Neutrophil (primary cell): ENCODE results near the gene MYL9.

Experiments
- H3K27ac ChIP-seq: fragments of 200-600 bp; sonication (generic); 2 replicates; pipeline ENCODE4 v1.5.1; 2016; ENCODE audit warnings: mild to moderate bottlenecking, moderate library complexity
- H3K27me3 ChIP-seq: fragments of 200-600 bp; sonication (generic); 2 replicates; pipeline ENCODE4 v1.6.0; 2016; ENCODE audit warnings: mild to moderate bottlenecking
- H3K36me3 ChIP-seq: fragments of 200-600 bp; sonication (generic); 2 replicates; pipeline ENCODE4 v1.5.1; 2017
- H3K4me1 ChIP-seq, 2 experiments: fragments of 200-600 bp in 1 of 2; sonication (generic) in 1 of 2; 1 replicate in 1 of 2; 2 replicates in 1 of 2; pipeline versions ENCODE4 v1.5.1 to v1.6.1; 2013 to 2016; ENCODE audit warnings: low read depth in 1 of 2, low read length in 1 of 2, mild to moderate bottlenecking in 1 of 2, moderate library complexity in 1 of 2; ENCODE audit not compliant: control insufficient read depth in 1 of 2, insufficient read depth in 1 of 2
- H3K4me3 ChIP-seq, 2 experiments: fragments of 200-600 bp in 1 of 2; sonication (generic) in 1 of 2; 1 replicate in 1 of 2; 2 replicates in 1 of 2; pipeline ENCODE4 v1.5.1; 2013 to 2016; ENCODE audit warnings: low read depth in 1 of 2, low read length in 1 of 2, mild to moderate bottlenecking in 1 of 2, moderate library complexity in 1 of 2
- H3K9me3 ChIP-seq: fragments of 200-600 bp; sonication (generic); 2 replicates; pipeline ENCODE4 v1.5.1; 2016
- CTCF ChIP-seq: fragments of 200-600 bp; sonication (generic); IDR thresholded peaks from 2 replicates; pipeline ENCODE4 v1.5.1; 2016; ENCODE audit warnings: antibody characterized with exemption

The MYL9 gene

GRCh38 chr20:36528176-36528874 lies 13.0 kb upstream of the MYL9 start:
- H3K4me3 ChIP-seq = no peak overlapping the region
- no peak overlapping the region for H3K27ac ChIP-seq
- no peaks in the 10 kb centered on the region for H3K9me3 ChIP-seq
- no peak for TF ChIP-seq CTCF
- H3K36me3 ChIP-seq = peaks cover 47% of the 10 kb centered on the region
- no peaks in the 10 kb centered on the region for H3K27me3 ChIP-seq
- no peaks in the 10 kb centered on the region for H3K4me1 ChIP-seq

DNA sequence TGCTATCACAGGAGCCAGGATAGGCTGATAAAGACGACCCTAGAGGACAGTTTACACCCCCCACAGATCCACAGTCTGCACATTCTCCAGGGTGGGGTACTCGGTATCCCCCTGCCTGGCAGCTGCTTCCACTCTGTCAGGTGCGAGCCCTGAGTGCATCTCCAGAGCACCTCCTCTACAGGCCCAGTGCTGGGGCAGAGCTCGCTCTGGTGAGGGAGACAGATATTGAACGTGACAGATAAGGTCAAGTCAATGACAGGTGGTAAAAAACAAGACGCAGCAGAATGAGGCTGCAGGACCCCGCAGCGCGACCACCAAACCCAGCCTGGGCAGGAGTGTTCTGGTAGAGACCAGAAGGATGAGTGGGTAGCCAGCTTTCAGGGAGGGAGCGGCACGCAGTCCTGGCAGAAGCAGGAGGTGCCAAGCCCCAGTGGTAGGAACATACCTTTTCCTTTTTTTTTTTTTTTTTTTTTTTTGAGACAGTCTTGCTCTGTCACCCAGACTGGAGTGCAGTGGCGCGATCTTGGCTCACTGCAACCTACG lies 12.4 kb upstream of the MYL9 start:
- Histone ChIP-seq H3K4me3 (no peak overlapping the region), H3K27ac (no peak overlapping the region), H3K4me1 (no peaks in the 10 kb centered on the region), H3K36me3 (peaks cover 44% of the 10 kb centered on the region), H3K27me3 (no peaks in the 10 kb centered on the region), H3K9me3 (no peaks in the 10 kb centered on the region)
- TF ChIP-seq CTCF = no peak

GRCh38 chr20:36532388-36532787 lies 8.9 kb upstream of the MYL9 start:
- Histone ChIP-seq H3K27ac (no peak overlapping the region), H3K4me1 (no peaks in the 10 kb centered on the region), H3K36me3 (peaks cover 11% of the 10 kb centered on the region), H3K9me3 (no peaks in the 10 kb centered on the region), H3K27me3 (no peaks in the 10 kb centered on the region), H3K4me3 (no peak overlapping the region)
- no peak for TF ChIP-seq CTCF

DNA sequence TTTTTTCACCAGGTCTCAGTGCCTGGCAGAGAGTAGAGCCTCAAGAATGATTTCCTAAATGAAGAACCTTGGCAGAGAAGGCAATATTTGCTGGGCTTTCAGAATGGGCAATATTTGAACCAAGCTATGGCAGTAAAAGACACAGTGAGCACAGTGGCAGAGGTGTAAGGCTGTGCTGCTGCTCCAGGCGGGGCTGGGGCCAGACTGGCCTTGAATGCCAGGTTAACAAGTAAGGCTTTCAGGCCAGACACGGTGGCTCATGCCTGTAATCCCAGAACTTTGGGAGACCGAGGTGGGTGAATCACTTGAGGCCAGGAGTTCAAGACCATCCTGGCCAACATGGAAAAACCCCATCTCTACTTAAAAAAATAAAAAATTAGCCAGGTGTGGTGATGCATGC lies 8.5 kb upstream of the MYL9 start:
- H3K27me3 ChIP-seq = no peaks in the 10 kb centered on the region
- no peak overlapping the region for H3K27ac ChIP-seq
- H3K4me1 ChIP-seq = no peaks in the 10 kb centered on the region
- H3K9me3 ChIP-seq = no peaks in the 10 kb centered on the region
- H3K36me3 ChIP-seq = peaks cover 7% of the 10 kb centered on the region
- TF ChIP-seq CTCF = no peak
- no peak overlapping the region for H3K4me3 ChIP-seq

GRCh38 chr20:36538026-36538722 lies 3.1 kb upstream of the MYL9 start:
- no peak overlapping the region for H3K4me3 ChIP-seq
- peaks cover 19% of the 10 kb centered on the region for H3K27me3 ChIP-seq
- no peaks in the 10 kb centered on the region for H3K9me3 ChIP-seq
- TF ChIP-seq CTCF = no peak
- H3K27ac ChIP-seq = no peak overlapping the region
- H3K36me3 ChIP-seq = no peaks in the 10 kb centered on the region
- peaks cover 5 to 10% of the 10 kb centered on the region in 2 experiments for H3K4me1 ChIP-seq
